SHP77 (cell line): ENCODE data around the gene SULT1B1.

Source experiments
- DNase-seq, 2 experiments: peaks; one replicate each; lab custom pipeline; 2025; lab: John Stamatoyannopoulos, UW

The SULT1B1 gene

GRCh38 chr4:69697536-69698242 lies 62.7 kb downstream of the SULT1B1 start:
- no peak for DNase-seq

- peak in 1 of 2 experiments; percentile 8 for DNase-seq
These were observed 70.8 kb downstream of the SULT1B1 start for GRCh38 chr4:69689599-69689998.

GRCh38 chr4:69684804-69685203 lies 75.6 kb downstream of the SULT1B1 start:
- DNase-seq: no peak
